GM18909 (cell line): ENCODE data around the gene CATSPER1.
"Not testable (repeated sequence)": the region's sequence is repeated elsewhere in the genome, so short reads cannot be mapped to it uniquely, and the experiment has no call there.

ENCODE experiments used
- ATAC-seq: cut with Tn5 transposase; IDR thresholded peaks from one replicate; pipeline ENCODE4 v1.9.1; 2021; ENCODE audit warnings: mild to moderate bottlenecking; ENCODE audit not compliant: unreplicated experiment, poor library complexity

Gene CATSPER1

GRCh38 chr11:66052664-66052982 lies 26.3 kb upstream of the CATSPER1 start:
- ATAC-seq: no peak

GRCh38 chr11:66051766-66052663 lies 25.7 kb upstream of the CATSPER1 start, which contains the start of gene SF3B2:
TSS of gene SF3B2 (plus strand) at chr11:66052364. CDS start at chr11:66052385, 21 bp downstream.
- ATAC-seq: peak; percentile 95

GRCh38 chr11:66051371-66051765 lies 25.1 kb upstream of the CATSPER1 start:
- no peak for ATAC-seq

GRCh38 chr11:66050581-66051231 lies 24.4 kb upstream of the CATSPER1 start:
- ATAC-seq: no peak

- no peak for ATAC-seq
Measured at GRCh38 chr11:66048547-66049323, 22.5 kb upstream of the CATSPER1 start, which contains the start of gene GAL3ST3. TSS of gene GAL3ST3 (minus strand) at chr11:66049161. CDS start at chr11:66045415, 3,746 bp downstream.

GRCh38 chr11:66047541-66048365 lies 21.5 kb upstream of the CATSPER1 start:
- ATAC-seq: no peak

- no peak for ATAC-seq
Measured at GRCh38 chr11:66046901-66047300, 20.6 kb upstream of the CATSPER1 start.

GRCh38 chr11:66045177-66045639 lies 18.9 kb upstream of the CATSPER1 start:
- ATAC-seq: no peak

GRCh38 chr11:66044757-66045156 lies 18.5 kb upstream of the CATSPER1 start:
- no peak for ATAC-seq

- no peak for ATAC-seq
Measured at GRCh38 chr11:66042996-66043906, 17.0 kb upstream of the CATSPER1 start.

GRCh38 chr11:66042227-66042995 lies 16.1 kb upstream of the CATSPER1 start:
- ATAC-seq: no peak

- no peak for ATAC-seq
Measured at GRCh38 chr11:66039765-66040164, 13.5 kb upstream of the CATSPER1 start.

GRCh38 chr11:66037327-66037726 lies 11.0 kb upstream of the CATSPER1 start:
- ATAC-seq: no peak

- ATAC-seq: no peak
Measured at GRCh38 chr11:66036334-66036710, 10.0 kb upstream of the CATSPER1 start.

- no peak for ATAC-seq
Measured at GRCh38 chr11:66035653-66036333, 9.5 kb upstream of the CATSPER1 start.

GRCh38 chr11:66032957-66033735 lies 6.9 kb upstream of the CATSPER1 start:
- no peak for ATAC-seq

GRCh38 chr11:66023186-66023440 lies 3.2 kb downstream of the CATSPER1 start:
- ATAC-seq: not testable (repeated sequence)
